GM19099 (cell line): Measurements from ENCODE around the gene MANSC4.

Experiments
- POLR2A ChIP-seq: IDR thresholded peaks from 3 replicates; pipeline ENCODE4 v1.6.1; 2011; ENCODE audit warnings: low read depth; ENCODE audit not compliant: insufficient read length; ENCODE audit errors: extremely low read depth

The MANSC4 gene

GRCh38 chr12:27779920-27780611, at the start of gene MANSC4, which contains the start of gene KLHL42:
TSS of gene MANSC4 (minus strand) at chr12:27780236. CDS start at chr12:27771276, 8,960 bp downstream.
TSS of gene KLHL42 (plus strand) at chr12:27780233. CDS start at chr12:27780331, 98 bp downstream.
- TF ChIP-seq POLR2A = peak; percentile 60

- TF ChIP-seq POLR2A = no peak
These were observed 48.2 kb upstream of the MANSC4 start for GRCh38 chr12:27828196-27828595.

DNA sequence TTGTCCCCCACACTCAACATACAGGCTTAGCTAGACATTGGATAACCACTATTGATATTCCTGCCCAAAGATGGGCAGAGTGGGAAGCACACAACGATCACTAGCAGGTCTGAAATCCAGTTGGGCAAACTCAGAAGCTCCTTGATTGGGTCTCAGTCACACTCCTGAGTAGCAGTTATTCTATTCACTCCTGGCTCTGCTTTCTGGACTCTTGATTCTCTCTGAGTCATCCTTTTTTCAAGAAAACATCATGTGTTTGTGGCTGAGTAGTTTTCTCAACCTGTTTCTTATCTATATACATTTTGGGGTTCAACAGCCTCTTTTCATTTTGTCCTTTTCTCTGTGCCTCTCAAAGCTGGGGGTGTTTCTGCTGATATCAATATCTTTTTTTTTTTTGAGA, 46.0 kb upstream of the MANSC4 start:
- TF ChIP-seq POLR2A = no peak

GRCh38 chr12:27824126-27824842, 44.2 kb upstream of the MANSC4 start:
- no peak for TF ChIP-seq POLR2A

DNA sequence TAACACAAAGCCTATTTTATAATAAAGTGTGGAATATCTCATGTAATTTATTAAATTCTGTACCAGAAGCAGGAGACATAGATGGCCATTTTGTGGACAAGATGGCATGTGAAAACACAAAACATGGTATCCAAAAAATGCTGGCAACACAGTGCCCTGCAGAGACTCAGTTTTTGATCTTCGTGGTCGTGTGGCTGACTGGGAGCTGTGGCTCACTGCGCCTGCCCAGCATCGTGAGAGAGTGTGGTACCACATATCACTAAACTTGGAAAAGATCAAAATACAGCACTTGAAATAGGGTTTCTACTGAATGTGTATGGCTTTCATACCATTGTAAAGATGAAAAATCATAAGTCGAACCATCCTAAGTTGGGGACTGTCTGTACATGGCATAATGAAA, 43.0 kb upstream of the MANSC4 start:
- TF ChIP-seq POLR2A = no peak

- no peak for TF ChIP-seq POLR2A
These were observed 42.2 kb upstream of the MANSC4 start for GRCh38 chr12:27822076-27822712.

GRCh38 chr12:27821259-27821973, 41.4 kb upstream of the MANSC4 start:
- TF ChIP-seq POLR2A = no peak

DNA sequence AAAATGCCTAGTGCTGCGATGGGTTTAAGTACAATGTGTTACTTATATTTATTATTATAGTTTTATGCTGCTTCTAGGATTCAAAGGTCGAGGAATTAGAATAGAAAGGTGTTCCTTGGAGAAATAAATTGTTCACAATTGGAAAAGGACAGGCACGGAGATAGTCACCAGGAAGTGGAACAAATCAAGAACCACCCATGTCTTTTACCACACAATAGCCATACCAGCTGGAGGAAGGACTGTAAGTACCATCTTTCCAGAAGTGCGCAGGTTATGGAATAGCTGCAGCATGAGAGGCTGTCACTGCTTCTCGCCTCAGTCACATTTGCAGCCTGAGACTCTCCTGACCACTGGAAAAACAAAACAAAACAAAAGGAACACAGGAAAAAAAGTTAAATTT, 40.5 kb upstream of the MANSC4 start:
- no peak for TF ChIP-seq POLR2A

DNA sequence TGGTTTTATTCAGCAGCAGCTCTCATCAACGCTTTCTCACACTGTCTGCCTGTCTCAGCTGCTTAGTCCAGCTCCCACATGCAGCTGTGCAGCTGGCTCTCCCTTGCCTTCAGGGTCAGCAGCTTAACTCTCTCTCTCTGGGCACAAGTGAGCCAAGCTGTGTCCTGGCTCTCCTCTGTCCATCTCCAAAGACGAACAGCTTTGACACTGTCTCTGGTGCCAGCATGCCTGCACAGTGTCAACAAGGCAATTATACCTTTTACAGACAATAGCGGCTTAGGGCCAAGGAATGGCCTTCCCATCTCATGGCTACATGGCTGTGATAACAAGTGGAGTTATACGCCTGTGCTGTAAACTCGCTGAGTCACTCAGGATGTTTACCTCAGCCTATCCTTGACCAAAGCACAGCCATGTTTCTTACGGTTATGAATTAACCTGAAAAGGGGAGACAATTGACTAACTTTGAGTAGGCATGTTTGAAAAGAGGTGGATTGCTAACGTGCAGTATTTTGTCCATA, 38.4 kb upstream of the MANSC4 start:
- TF ChIP-seq POLR2A = no peak

DNA sequence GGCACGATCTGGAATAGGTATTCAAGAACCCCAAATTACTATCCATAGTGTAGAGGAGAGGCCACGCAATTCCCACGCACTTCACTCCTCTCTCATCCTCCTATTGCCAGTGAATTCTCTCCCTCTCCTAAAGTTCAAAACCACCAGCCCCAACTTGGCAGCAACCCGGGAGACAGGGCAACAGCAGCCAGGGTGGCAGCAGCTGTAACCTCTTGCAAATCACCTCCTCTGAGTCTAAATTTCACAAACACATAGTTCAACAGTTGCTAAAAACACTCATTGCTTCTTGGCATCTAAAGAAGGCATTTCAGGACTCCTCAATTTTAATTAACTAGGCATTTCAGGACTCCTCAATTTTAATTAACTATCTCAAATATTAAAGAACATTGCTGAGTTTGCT, 37.7 kb upstream of the MANSC4 start:
- TF ChIP-seq POLR2A = no peak

DNA sequence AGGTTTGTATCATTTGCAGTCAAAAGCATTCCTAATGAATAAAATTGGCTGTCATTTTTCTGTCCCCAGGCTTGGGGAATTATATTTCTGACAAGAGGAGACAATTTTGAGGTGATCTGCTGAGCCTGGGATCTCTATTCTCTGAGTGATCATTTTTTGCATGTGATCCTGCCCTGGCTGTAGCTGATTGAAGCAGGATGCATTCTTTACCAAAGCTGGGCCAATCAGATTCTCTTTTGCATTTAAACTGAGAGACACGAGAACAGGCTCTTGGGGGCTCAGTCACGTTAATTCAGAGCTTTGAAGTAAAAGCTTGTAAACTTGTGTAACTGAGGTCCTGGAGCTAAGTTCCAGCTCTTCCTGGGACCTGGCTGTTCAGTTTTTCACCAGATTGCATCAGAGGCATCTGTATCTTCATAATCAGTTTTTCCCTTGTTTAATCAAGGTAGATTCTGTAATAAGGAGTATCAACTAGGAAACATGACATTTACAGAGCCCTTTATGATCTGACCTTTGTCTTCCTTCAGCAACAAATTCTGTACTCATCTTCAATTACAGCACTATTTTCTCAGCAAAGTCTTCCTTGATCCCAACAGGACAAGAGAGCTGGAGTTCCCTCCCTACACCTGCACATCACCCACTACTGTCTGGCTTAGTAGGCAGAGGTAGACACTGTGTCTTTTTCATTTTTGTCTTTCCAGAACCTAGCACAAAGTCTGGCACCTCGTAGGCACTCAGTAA, 35.0 kb upstream of the MANSC4 start:
- no peak for TF ChIP-seq POLR2A

- no peak for TF ChIP-seq POLR2A
These were observed 34.4 kb upstream of the MANSC4 start for GRCh38 chr12:27814411-27814810.

GRCh38 chr12:27812502-27812901, 32.5 kb upstream of the MANSC4 start:
- no peak for TF ChIP-seq POLR2A

DNA sequence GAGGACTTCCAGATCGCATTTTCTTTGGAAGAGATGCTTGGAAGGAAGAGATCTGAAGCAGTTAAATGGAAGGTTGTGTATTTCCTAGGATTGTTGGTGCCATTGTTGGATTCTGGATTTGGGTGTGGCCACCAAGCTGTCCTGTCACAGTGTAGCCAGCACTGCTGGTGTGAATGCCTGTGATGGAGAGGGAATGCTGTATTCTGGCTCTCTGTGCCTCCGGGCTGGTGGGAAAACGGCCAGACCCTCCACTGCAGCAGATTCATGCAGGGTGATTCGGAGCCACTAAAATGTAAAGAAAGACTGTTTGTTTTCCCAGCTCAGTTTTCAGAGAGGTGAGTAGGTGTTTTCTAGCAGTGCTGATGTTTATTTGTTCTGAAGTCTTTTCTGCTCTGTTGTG, 30.7 kb upstream of the MANSC4 start:
- no peak for TF ChIP-seq POLR2A

GRCh38 chr12:27808841-27809240, 28.8 kb upstream of the MANSC4 start:
- no peak for TF ChIP-seq POLR2A

DNA sequence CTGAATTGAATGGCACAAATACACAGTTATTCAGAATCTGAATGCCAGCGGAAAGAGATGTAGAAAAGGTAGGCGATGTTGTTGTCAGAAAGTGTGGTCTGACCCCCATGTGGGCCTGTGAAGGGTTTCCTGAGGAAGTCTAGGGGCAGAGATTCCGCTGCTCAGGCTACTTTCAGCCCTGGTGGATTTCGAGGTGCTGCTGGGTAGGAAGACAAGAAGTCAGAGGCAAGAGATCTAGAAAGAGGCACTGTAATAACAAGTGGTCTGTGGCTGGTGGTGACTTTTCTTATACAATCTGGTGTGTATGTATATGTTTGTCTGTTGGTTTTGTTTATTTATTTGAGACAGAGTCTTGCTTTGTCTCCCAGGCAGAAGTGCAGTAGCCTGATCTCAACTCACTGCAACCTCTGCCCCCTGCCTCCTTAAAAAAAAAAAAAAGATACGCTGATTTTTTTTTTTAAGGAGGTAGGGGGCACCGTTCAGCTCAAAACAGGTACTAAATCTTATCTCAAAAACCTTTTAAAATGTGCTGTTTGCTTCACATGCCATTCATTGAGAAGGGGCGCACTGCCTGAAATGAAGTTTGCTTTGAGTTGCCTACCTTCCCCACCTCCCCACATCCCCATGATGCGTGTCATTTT, 27.1 kb upstream of the MANSC4 start:
- no peak for TF ChIP-seq POLR2A
